H1 (cell line): ENCODE results near the gene ADAMTS3. TPM values are rescaled to one million over a fixed set of nuclear protein-coding genes. Genes with fewer than 3 reads are reported as not detected.

Source experiments
- CTCF ChIP-seq, 3 experiments: IDR thresholded peaks; 1 replicate in 2 of 3; 2 replicates in 1 of 3; pipeline versions ENCODE4 v1.5.1 to v1.6.1; 2011; ENCODE audit warnings: low read length in 3 of 3, mild to moderate bottlenecking in 3 of 3, inconsistent platforms in 2 of 3, low read depth in 1 of 3, moderate library complexity in 1 of 3; ENCODE audit not compliant: insufficient read depth in 1 of 3; ENCODE audit errors: control extremely low read depth in 1 of 3
- EGR1 ChIP-seq: IDR thresholded peaks from 2 replicates; pipeline ENCODE4 v1.6.1; 2011; ENCODE audit warnings: low read depth, low read length, borderline replicate concordance
- KDM1A ChIP-seq: fragments of 200-600, 300-600 bp; sonication (generic); IDR thresholded peaks from 2 replicates; pipeline ENCODE4 v1.7.1; 2016; ENCODE audit warnings: mild to moderate bottlenecking, low read length, borderline replicate concordance
- MAFK ChIP-seq: IDR thresholded peaks from 2 replicates; pipeline ENCODE4 v1.6.1; 2012; ENCODE audit warnings: low read depth, mild to moderate bottlenecking, improper control_type of control experiment, low read length
- RFX5 ChIP-seq: IDR thresholded peaks from 2 replicates; pipeline ENCODE4 v1.6.1; 2011; ENCODE audit warnings: low read depth, low read length, improper control_type of control experiment, borderline replicate concordance
- TEAD4 ChIP-seq: IDR thresholded peaks from 2 replicates; pipeline ENCODE4 v1.6.1; 2012; ENCODE audit warnings: low read depth, low read length, inconsistent platforms, mixed read lengths
- polyA plus RNA-seq, 7 experiments: library from polyadenylated mRNA; depleted of rRNA in 3 of 7; stranded (reverse) in 5 of 7; unstranded in 2 of 7; fragments of >200 nt in 5 of 7; fragments of 200-250 nt in 2 of 7; gene quantifications; 1 replicate in 5 of 7; 2 replicates in 1 of 7; 4 replicates in 1 of 7; pipeline versions ENCODE4 v1.2.1 to v1.2.3, GENCODE V29; 2011 to 2013; ENCODE audit warnings: missing spikeins in 2 of 7, mixed read lengths in 2 of 7
- total RNA-seq: library from RNA; stranded (reverse); fragmentation: NEBNext Ultra II Directional; extraction: Animal tissue kit (Norgen Biotek cat#: 25700); gene quantifications from 2 replicates; pipeline ENCODE4 v1.2.1, GENCODE V29; 2021
- TF ChIP-seq, protein P1 (sequence below): fragments of 300-600 bp; sonication (generic); IDR thresholded peaks from 2 replicates; pipeline ENCODE4 v1.7.1; 2012; ENCODE audit warnings: low read length, moderate library complexity, mild to moderate bottlenecking, inconsistent platforms; ENCODE audit not compliant: insufficient replicate concordance
- TF ChIP-seq, protein P2 (sequence below): IDR thresholded peaks from 2 replicates; pipeline ENCODE4 v1.6.1; 2011; ENCODE audit warnings: low read length, improper control_type of control experiment

The ADAMTS3 gene
- total and polyA plus RNA-seq, 2 of the 8 experiments (the other 6 are each of a cell fraction or from before 2014, with no cell fraction given): 1.3 to 3.4 TPM

GRCh38 chr4:72507167-72507566, 61.9 kb downstream of the ADAMTS3 start (continued):
- TF ChIP-seq, protein P1, sequence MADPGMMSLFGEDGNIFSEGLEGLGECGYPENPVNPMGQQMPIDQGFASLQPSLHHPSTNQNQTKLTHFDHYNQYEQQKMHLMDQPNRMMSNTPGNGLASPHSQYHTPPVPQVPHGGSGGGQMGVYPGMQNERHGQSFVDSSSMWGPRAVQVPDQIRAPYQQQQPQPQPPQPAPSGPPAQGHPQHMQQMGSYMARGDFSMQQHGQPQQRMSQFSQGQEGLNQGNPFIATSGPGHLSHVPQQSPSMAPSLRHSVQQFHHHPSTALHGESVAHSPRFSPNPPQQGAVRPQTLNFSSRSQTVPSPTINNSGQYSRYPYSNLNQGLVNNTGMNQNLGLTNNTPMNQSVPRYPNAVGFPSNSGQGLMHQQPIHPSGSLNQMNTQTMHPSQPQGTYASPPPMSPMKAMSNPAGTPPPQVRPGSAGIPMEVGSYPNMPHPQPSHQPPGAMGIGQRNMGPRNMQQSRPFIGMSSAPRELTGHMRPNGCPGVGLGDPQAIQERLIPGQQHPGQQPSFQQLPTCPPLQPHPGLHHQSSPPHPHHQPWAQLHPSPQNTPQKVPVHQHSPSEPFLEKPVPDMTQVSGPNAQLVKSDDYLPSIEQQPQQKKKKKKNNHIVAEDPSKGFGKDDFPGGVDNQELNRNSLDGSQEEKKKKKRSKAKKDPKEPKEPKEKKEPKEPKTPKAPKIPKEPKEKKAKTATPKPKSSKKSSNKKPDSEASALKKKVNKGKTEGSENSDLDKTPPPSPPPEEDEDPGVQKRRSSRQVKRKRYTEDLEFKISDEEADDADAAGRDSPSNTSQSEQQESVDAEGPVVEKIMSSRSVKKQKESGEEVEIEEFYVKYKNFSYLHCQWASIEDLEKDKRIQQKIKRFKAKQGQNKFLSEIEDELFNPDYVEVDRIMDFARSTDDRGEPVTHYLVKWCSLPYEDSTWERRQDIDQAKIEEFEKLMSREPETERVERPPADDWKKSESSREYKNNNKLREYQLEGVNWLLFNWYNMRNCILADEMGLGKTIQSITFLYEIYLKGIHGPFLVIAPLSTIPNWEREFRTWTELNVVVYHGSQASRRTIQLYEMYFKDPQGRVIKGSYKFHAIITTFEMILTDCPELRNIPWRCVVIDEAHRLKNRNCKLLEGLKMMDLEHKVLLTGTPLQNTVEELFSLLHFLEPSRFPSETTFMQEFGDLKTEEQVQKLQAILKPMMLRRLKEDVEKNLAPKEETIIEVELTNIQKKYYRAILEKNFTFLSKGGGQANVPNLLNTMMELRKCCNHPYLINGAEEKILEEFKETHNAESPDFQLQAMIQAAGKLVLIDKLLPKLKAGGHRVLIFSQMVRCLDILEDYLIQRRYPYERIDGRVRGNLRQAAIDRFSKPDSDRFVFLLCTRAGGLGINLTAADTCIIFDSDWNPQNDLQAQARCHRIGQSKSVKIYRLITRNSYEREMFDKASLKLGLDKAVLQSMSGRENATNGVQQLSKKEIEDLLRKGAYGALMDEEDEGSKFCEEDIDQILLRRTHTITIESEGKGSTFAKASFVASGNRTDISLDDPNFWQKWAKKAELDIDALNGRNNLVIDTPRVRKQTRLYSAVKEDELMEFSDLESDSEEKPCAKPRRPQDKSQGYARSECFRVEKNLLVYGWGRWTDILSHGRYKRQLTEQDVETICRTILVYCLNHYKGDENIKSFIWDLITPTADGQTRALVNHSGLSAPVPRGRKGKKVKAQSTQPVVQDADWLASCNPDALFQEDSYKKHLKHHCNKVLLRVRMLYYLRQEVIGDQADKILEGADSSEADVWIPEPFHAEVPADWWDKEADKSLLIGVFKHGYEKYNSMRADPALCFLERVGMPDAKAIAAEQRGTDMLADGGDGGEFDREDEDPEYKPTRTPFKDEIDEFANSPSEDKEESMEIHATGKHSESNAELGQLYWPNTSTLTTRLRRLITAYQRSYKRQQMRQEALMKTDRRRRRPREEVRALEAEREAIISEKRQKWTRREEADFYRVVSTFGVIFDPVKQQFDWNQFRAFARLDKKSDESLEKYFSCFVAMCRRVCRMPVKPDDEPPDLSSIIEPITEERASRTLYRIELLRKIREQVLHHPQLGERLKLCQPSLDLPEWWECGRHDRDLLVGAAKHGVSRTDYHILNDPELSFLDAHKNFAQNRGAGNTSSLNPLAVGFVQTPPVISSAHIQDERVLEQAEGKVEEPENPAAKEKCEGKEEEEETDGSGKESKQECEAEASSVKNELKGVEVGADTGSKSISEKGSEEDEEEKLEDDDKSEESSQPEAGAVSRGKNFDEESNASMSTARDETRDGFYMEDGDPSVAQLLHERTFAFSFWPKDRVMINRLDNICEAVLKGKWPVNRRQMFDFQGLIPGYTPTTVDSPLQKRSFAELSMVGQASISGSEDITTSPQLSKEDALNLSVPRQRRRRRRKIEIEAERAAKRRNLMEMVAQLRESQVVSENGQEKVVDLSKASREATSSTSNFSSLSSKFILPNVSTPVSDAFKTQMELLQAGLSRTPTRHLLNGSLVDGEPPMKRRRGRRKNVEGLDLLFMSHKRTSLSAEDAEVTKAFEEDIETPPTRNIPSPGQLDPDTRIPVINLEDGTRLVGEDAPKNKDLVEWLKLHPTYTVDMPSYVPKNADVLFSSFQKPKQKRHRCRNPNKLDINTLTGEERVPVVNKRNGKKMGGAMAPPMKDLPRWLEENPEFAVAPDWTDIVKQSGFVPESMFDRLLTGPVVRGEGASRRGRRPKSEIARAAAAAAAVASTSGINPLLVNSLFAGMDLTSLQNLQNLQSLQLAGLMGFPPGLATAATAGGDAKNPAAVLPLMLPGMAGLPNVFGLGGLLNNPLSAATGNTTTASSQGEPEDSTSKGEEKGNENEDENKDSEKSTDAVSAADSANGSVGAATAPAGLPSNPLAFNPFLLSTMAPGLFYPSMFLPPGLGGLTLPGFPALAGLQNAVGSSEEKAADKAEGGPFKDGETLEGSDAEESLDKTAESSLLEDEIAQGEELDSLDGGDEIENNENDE: no peak
- TF ChIP-seq MAFK: no peak
- no peak for TF ChIP-seq CTCF (IDR thresholded peaks at IDR 0.05; ENCODE audit: control extremely low read depth in 1 of 3, insufficient read depth in 1 of 3, low read depth in 1 of 3, low read length in 3 of 3)
- TF ChIP-seq RFX5: no peak
- no peak for TF ChIP-seq KDM1A
- no peak for TF ChIP-seq EGR1
- TF ChIP-seq, protein P2, sequence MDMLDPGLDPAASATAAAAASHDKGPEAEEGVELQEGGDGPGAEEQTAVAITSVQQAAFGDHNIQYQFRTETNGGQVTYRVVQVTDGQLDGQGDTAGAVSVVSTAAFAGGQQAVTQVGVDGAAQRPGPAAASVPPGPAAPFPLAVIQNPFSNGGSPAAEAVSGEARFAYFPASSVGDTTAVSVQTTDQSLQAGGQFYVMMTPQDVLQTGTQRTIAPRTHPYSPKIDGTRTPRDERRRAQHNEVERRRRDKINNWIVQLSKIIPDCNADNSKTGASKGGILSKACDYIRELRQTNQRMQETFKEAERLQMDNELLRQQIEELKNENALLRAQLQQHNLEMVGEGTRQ: no peak
- TF ChIP-seq TEAD4: no peak
